ENCODE results near the gene USP21.

Gene USP21

DNA sequence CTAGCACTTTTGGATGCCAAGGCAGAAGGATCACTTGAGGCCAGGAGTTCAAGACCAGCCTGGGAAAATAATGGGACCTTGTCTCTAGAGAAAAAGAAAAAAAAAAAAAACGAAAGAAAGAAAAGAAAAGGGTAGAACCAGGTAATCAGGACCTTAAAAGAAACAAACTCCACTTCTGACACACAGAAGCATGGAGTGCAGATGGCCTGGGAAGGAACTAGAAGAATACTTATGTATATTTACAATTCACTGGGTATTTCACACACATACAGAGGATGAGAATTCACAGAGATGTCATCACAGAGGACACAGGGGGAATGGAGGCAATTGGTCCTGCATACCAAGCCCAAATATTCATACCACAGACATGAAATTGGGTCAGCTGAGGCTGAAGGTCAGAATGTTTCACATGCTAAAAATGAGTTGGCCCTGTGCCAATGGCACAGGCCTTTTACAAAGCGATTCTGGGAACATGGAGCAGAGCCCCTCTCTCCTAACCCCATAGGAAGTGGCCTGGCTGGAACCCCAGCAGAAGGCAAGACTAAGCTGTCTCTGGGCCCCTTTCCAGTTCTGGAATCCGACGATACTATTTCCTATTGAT lies 13.6 kb downstream of the USP21 start:
- DNase-seq = no peak

- DNase-seq = no peak
Measured at GRCh38 chr1:161173711-161174110, 14.4 kb downstream of the USP21 start.

GRCh38 chr1:161174911-161175310 lies 15.6 kb downstream of the USP21 start:
- no peak for DNase-seq

DNA sequence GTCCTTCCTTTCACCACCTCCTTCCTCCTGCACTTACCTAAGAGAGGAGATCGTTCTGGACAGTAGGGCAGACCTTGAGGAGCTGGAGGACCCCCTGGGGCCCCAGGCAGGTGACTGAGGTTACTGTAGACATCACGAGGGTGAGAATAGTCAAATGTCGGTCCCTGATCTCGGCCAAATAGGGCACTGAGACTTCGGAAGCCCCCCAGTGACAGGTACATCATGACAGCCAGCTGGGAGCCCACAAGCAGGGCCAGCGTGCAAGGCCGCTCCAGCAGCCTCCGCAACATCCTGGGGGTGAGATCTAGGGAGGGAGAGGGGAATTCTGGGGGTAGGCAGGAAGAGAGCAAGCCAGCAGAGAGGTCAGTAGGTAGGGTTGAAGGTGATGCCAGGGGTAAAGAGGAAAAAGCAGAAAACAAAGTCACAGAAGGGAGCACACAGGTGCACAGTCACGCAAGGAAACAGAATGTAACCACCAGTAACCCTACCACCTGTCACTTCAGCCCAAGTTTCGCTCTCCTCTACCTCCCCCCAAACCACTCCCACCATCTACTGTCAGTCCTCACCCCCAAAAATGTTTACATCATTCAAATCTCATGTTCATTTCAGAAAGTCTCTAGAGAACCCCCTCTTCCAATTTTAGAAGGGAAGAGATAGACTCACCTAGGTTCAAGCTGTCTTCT lies 16.6 kb downstream of the USP21 start:
- no peak for DNase-seq

DNA sequence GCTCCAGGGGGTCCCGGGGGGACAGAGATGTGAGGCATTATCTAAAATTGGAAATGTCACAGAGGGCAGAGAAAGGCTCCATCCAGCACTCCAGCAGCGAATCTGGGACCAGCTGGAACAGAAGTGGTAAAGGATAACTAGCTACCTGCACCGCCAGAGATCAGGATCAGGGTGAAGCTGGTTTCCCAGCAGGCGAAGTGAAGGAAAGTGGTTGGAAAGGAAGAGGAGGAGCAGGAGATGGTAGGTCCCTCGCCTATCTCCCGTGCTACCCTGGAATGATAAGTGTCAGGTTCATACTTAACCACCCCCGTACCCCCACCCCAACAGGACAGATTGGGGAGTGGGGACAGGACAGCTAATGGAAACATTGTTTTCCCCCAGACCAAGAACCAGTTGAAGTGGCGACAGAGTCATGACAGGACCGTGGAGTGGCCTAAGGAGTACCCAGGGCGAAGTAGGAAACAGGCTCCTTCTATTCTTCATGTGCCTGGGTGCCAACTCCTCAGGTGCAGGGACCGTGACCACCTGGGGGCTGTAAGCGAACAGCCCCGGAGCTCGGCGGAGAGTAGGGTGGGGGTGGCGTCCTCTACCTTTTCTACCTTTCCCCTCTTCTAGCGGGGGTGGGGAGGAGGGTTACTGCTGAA lies 17.3 kb downstream of the USP21 start:
- no peak for DNase-seq

DNA sequence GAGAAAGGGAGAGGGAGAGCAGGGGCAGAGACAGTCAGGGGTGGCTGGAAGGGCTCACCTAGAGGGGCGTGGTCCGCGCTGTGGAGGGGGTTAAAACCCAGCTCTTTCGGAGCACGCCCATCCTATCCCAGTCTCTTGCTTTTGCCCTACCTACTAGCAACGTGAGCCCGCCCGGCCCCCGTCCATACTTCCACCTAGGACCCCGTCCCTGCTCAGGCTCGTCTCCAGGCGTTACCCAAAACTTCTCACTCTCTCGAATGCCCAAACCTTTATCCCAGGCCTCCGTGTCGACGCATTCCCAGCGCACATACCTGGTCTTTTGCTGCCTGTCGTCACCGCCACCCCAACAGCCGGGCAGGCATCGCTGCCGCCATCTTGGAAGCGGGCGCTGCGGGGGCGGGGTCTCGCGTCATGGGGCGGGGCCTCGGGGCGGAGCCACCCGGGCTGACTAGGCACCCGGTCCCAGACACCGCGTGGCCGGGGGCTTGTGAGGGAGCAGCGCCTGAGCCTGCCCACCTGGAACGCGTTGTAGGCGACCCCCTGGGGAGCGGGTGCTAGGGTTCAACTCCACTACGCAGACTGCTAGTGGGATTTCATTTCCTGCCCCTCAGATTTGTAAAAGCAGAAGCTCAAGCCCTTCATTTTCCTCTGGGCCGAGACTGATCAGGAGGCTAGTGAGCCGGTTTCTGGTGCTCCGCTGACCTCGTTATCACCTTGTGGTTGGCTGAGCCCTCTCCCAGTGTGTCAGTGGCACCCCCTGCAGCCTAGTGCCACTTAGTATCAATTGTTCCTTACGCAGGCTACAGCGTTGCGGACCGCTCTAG lies 18.0 kb downstream of the USP21 start, which contains the start of gene B4GALT3:
Gene B4GALT3 (minus strand): TSS at position 396 of the 824 bp plus-strand sequence. CDS start 1,447 bp downstream, outside the sequence.
- DNase-seq = peak; percentile 77

DNA sequence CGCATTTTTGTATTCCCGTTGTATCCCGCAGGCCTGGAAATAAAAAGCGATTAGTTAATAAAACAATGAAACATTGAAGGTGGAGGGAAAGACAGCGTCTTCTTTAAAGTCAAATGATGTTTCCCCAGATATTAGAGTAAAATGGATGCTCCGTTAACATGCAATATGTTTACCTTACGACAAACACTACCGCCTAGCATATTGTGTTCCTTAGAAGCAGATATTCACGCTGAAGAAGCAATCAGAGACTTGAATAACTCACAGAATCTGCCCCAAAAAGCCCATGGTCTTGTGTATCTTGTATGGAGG lies 18.6 kb downstream of the USP21 start:
- DNase-seq = no peak

- DNase-seq = no peak
Measured at GRCh38 chr1:161179698-161180097, 20.4 kb downstream of the USP21 start.

DNA sequence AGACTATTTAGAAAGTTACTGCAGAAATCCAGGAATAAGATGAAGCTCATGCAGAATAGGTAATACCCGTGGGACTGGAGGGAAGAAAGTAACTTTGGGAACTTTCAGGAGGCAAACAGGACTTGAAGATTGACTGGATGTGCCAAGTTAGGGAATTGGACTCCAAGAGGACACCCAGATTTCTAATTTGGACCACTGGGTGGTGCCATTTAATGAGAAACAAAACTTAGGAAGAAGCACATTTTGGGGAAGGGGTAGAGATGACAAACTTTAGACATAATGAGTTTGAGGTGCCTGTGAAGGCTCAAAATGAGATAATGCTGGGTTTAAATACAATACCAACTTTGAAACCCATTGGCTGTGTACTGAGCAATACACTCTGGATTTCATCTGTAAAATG lies 21.3 kb downstream of the USP21 start:
- no peak for DNase-seq

- peak; percentile 0 for DNase-seq
Measured at GRCh38 chr1:161182214-161182613, 22.9 kb downstream of the USP21 start.

DNA sequence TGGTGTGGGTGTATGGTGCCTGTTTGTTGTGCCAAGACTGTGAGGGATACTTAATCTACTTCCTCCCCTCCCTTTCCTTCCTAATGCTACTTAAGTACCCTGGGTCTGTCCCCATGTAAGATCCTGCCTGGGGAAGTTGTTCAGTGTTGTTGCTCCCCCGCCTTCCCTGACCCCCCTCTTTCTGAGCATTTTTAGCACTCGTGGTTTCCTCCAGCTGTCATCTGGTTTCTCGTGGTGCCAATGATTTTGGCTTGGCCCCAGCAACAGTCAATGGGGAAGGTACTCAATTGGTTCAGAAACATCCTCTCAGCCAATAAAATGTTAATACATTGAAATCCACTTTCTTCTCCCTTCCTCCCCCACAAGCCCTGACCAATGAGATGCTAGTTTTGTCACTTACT lies 26.0 kb downstream of the USP21 start:
- no peak for DNase-seq

GRCh38 chr1:161185732-161186311 lies 26.5 kb downstream of the USP21 start:
- DNase-seq = no peak

DNA sequence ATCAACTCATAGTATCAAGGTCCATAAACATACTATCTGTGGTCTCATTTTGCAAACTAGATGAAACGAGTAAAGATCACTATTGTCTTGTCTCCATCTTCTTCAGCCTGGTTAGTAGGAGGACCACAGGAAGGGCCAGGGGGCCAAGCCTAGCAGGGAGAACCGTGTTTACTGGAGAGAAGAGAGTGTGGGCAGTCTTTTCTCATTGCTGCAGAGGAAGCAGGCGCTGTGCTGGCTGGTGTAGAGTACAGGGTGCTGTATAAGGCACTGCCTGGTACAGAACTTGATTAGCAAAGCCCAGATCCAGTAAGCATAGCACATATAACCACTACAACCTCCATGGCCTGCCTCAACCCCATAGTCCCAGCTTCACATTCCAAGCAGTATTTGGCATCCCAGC lies 28.0 kb downstream of the USP21 start:
- DNase-seq = no peak

GRCh38 chr1:161188381-161188780 lies 29.1 kb downstream of the USP21 start:
- no peak for DNase-seq

- DNase-seq = no peak
Measured at GRCh38 chr1:161189036-161189435, 29.7 kb downstream of the USP21 start.

DNA sequence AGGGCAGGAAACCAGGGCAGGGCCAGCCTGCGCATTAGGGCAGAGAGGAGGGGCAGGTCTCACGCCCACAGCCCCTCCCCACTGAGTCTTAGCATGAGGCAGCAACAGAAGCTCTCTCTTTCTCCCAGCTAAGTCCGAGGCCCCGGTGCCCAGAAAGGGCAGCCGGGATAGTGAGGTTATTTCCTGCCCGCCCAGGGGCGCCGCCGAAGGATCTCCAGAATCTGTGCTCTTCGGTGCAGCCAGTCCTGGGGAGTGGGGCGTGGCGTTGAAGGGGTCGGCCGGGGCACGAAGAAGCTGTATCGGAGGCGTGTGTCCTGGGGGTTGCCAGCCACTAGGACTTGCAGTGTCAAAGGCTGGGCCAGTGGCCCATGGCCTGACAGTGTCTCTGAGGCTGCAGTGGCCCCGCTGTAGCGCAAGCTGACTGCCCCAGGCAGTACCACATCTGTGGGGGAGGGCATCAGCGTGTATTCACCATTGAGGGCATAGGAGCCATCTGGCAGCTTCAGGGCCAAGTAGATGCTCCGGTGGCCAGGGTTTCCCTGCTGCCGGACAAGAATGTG lies 31.7 kb downstream of the USP21 start:
- no peak for DNase-seq

DNA sequence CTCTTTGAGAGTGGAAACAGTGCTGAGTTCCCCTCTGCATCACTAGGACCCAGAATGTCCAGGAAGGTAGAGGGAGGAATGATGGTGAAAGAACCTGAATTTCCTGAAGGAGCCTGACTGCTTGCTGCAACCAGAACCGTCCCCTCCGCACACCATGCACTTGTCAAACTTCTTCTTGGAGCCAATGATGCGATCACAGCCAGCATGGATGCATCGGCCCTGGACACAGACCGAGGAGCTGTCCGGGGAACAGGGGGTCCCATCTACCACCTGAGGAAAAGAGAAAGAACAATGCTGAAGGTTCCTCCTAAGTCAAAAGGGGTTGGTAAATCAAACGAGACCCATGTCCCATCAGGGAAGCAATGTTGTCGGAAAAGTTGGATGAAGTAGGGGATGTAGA lies 32.7 kb downstream of the USP21 start:
- DNase-seq = no peak

- DNase-seq = peak; percentile 32
Measured at GRCh38 chr1:161192476-161193465, 33.5 kb downstream of the USP21 start.

GRCh38 chr1:161193561-161194235 lies 34.4 kb downstream of the USP21 start:
- DNase-seq = no peak

GRCh38 chr1:161195171-161195570 lies 35.9 kb downstream of the USP21 start:
- DNase-seq = no peak

DNA sequence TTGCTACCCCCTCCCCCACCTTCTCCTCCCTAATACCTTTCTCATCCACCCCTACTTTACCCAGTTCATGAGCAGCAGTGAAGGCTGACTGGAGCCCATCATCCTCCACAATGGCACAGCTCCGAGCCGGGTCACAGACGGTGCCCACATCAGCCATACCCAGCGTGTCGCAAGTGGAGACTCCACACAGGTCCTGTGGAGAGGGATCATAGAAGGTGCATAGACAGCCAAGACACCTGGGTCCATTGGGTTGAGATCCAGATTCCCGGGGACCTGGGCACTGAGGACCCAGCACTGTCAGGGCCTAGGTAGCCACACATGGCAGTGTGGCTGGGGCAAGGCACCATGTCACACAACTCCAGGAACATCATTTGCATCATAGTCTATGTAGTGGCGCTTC lies 36.8 kb downstream of the USP21 start:
- DNase-seq = no peak

Data from kidney glomerular epithelial cell (primary cell).